ENCODE data around the gene CCL23.
"Not testable (repeated sequence)": the region's sequence is repeated elsewhere in the genome, so short reads cannot be mapped to it uniquely, and the experiment has no call there.

Gene CCL23

DNA sequence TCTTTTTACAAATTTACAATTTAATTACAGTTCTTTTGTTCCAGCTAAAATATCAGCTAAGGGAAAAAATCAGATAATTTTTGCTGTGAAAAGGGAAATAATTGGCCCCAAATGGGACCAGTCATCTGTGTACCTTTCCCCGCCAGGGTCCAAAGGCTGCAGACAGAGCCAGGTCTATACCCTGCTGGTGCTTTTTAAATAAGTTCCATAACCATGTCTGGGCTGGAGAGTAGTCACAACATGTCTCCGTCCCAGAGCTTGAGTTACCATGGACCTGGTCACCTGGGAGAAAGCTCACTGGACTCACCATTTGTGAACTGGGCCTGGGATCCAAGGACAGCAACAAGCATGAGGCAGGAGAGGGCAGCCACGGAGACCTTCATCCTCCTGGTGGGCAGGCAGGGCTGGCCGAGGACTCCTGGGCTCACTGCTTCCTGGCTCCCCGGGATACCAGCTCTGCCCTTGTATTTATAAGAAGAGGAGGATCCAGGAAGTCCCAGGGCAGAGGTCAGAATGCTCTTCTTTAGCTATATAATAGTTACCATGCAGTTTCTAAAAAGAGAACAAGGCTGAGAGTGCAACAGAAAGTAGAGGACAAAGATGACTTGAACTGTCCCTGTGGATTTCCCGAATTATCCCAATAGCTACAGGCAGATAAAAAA is 16.5 kb downstream of the CCL23 start, which contains the start of gene CCL15:
Gene CCL15 (minus strand): TSS at position 444 of the 662 bp plus-strand sequence. CDS start 61 bp downstream, at position 383.
- Histone ChIP-seq H3K4me3 (ENCODE audit: low read depth, low read length) (no peak within 1 kb of the TSS), H3K9me3 (no peaks in the 10 kb centered on the region), H3K27me3 (peaks cover 20% of the 10 kb centered on the region), H3K36me3 (no peaks in the 10 kb centered on the region), H3K4me1 (no peaks in the 10 kb centered on the region)
- no peak for DNase-seq
- TF ChIP-seq, protein P1, sequence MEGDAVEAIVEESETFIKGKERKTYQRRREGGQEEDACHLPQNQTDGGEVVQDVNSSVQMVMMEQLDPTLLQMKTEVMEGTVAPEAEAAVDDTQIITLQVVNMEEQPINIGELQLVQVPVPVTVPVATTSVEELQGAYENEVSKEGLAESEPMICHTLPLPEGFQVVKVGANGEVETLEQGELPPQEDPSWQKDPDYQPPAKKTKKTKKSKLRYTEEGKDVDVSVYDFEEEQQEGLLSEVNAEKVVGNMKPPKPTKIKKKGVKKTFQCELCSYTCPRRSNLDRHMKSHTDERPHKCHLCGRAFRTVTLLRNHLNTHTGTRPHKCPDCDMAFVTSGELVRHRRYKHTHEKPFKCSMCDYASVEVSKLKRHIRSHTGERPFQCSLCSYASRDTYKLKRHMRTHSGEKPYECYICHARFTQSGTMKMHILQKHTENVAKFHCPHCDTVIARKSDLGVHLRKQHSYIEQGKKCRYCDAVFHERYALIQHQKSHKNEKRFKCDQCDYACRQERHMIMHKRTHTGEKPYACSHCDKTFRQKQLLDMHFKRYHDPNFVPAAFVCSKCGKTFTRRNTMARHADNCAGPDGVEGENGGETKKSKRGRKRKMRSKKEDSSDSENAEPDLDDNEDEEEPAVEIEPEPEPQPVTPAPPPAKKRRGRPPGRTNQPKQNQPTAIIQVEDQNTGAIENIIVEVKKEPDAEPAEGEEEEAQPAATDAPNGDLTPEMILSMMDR (IDR thresholded peaks at IDR 0.05; ENCODE audit: low read depth, low read length): no peak

DNA sequence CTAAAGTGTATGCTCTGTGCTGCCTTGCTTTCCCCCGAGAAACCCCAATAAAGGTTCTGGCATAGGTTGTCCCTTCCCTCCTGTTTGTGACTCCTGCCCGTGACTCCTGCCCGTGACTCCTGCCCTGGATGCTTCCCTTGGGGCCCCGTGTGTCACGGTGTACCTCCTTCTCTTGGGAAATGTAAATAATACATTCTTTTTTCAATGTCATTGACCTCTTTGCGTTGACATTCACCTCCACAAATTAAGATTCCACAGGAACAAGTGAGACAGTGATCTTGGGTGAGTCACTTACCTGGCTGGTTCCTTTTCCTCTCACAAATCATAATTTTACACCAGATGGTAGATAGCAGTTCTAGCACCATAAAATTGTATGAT is 17.1 kb downstream of the CCL23 start:
- Histone ChIP-seq H3K4me1 (no peaks in the 10 kb centered on the region), H3K4me3 (ENCODE audit: low read depth, low read length) (no peak overlapping the region), H3K9me3 (no peaks in the 10 kb centered on the region), H3K27me3 (peaks cover 21% of the 10 kb centered on the region), H3K36me3 (no peaks in the 10 kb centered on the region)
- no peak for DNase-seq
- TF ChIP-seq, protein P1 (IDR thresholded peaks at IDR 0.05; ENCODE audit: low read depth, low read length): no peak

DNA sequence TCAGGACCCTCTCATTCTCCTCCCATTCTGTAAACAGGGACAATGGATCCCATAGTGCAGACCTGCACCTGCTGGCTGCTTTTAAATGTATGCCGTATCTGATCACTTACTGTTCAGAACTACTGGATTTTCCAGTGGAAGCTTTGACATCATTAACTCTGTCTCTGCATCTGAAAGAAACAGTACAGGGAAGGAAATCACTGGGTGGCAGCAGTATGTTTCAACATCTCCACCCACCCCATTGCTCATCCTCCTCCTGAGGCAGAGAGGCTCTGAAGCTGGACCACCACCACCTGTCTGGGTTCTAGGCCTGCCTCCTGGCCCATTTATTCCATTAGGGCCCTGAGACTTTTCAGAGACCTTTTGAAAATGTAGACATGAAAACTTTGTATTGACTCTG is 19.0 kb downstream of the CCL23 start:
- TF ChIP-seq, protein P1 (IDR thresholded peaks at IDR 0.05; ENCODE audit: low read depth, low read length): no peak
- no peaks in the 10 kb centered on the region for H3K36me3 ChIP-seq
- no peaks in the 10 kb centered on the region for H3K4me1 ChIP-seq
- no peaks in the 10 kb centered on the region for H3K9me3 ChIP-seq
- no peak for DNase-seq
- H3K4me3 ChIP-seq (ENCODE audit: low read depth, low read length): no peak overlapping the region
- peaks cover 28% of the 10 kb centered on the region for H3K27me3 ChIP-seq

DNA sequence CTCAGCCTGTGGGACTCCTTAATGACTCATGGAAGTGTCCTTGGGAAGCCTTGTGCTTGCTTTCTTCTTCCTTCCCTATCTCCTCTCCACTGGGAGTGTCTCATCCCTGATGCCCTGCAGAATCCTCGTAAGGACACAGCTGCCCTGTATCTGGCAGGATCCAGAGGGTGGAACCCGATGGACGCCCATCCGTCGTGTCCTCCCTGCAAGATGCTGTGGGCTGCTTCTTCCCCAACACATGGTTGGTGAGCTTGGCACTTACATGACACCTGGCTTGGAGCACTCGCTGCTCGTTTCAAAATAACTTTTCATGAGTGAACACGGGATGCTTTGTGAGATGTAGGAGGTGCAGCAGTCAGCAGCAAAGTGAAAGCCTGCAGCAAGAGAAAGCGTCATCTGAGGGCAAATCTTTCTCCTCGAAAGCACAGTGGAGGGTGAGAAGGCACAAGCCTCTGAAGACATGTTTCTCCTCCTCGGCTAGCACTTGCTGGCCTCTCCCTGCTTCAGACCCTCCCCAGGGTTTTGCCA is 19.7 kb downstream of the CCL23 start:
- H3K4me1 ChIP-seq: no peaks in the 10 kb centered on the region
- H3K4me3 ChIP-seq (ENCODE audit: low read depth, low read length): no peak overlapping the region
- no peaks in the 10 kb centered on the region for H3K9me3 ChIP-seq
- no peaks in the 10 kb centered on the region for H3K36me3 ChIP-seq
- TF ChIP-seq, protein P1 (IDR thresholded peaks at IDR 0.05; ENCODE audit: low read depth, low read length): no peak
- peaks cover 28% of the 10 kb centered on the region for H3K27me3 ChIP-seq
- no peak for DNase-seq

DNA sequence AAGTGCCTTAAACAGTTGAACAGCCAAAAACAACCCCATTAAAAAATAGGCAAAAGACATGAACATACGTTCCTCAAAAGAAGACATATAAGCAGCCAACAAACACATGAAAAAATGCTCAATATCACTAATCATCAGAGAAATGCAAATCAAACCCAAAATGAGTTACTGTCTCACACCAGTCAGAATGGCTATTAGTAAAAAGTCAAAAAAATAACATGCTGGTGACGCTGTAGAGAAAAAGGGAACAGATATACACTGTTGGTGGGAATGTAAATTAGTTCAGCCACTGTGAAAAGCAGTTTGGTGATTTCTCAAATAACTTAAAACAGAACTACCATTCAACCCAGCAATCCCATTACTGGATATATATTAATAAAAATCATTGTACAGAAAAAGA is 22.4 kb downstream of the CCL23 start:
- not testable (repeated sequence) for H3K4me3 ChIP-seq (ENCODE audit: low read depth, low read length); DNase-seq; H3K9me3 ChIP-seq; H3K4me1 ChIP-seq; H3K36me3 ChIP-seq
- H3K27me3 ChIP-seq: peaks cover 20% of the 10 kb centered on the region

DNA sequence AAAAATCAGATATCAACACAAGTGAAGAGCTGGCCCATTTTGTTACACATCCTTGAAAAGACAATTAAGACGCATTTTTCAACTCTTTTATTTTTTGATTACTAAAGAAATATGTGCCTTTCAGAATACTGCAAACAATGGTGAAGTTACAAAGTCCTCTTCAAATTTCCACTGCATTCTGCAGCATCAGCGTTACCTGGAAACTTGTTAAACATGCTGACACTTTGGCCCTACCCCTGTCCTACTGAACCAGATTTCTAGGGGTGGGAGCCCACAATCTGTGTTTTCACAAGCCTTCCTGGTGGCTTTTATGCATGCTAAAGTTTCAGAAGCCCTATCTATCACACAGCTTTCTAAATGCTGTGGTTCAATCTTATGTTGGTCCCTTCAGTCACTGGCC is 26.7 kb downstream of the CCL23 start:
- no peak for DNase-seq
- no peaks in the 10 kb centered on the region for H3K4me1 ChIP-seq

More for the DNA sequence above, 26.7 kb downstream of the CCL23 start:
- Histone ChIP-seq H3K36me3 (no peaks in the 10 kb centered on the region), H3K27me3 (peaks cover 14% of the 10 kb centered on the region), H3K9me3 (no peaks in the 10 kb centered on the region), H3K4me3 (ENCODE audit: low read depth, low read length) (no peak overlapping the region)
- TF ChIP-seq, protein P1 (IDR thresholded peaks at IDR 0.05; ENCODE audit: low read depth, low read length): no peak

All from BE2C (cell line).